SK-N-DZ (cell line): Measurements from ENCODE around the gene RHBG.

ENCODE experiments used
- DNase-seq: peaks from one replicate; pipeline ENCODE4 v3.0.0-alpha.2; 2015; ENCODE audit warnings: low spot score
- small RNA-seq, 2 experiments: library from RNA; depleted of rRNA; stranded (forward); fragments of <200 nt; gene quantifications; one replicate each; pipeline ENCODE3, GENCODE V24; 2014

Gene RHBG

GRCh38 chr1:156424806-156425432, 55.9 kb downstream of the RHBG start:
- no peak for DNase-seq

DNA sequence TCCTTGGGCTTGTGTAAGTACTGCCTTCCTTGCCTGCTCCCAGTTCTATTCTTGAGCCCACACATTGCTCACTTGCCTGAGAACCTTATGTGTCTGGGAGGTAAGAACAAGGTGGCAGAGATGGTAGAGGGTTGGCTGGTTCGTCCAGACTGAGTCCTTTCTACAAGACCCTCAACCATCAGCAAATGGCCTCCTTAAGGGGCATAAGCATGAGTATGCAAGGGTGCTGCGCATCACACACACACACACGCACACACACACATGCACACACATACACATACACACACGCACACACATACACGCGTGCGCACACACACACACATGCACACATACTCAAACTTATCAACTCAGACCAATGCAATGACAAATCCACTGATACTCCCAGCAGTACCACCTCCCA, 56.9 kb downstream of the RHBG start:
- no peak for DNase-seq

GRCh38 chr1:156427957-156428356, 58.9 kb downstream of the RHBG start:
- DNase-seq = no peak

- no peak for DNase-seq
Observed at GRCh38 chr1:156428746-156429288, 59.8 kb downstream of the RHBG start.

- DNase-seq = no peak
Observed at GRCh38 chr1:156429313-156430060, 60.5 kb downstream of the RHBG start.

GRCh38 chr1:156430303-156430702, 61.3 kb downstream of the RHBG start:
- DNase-seq = peak; percentile 31

DNA sequence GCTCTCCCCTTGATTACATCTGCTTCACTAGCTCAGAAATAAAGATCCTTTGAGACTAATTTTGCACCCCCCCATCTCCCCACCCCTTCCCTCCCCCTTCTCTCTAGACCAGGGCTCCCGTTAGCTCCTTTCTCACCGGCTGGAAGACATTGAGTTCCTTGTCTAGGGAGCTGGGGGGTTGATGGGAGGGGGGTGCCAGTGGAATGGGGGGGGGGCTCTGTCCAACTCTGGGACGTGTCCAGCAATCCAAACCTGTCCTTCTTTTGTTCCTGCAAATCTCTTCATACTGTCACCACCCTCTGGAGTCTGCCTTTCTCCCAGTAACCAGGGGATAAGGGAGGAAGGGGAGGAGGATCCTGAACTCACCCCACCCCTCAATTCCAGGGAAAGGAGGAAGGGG, 61.9 kb downstream of the RHBG start:
- no peak for DNase-seq

DNA sequence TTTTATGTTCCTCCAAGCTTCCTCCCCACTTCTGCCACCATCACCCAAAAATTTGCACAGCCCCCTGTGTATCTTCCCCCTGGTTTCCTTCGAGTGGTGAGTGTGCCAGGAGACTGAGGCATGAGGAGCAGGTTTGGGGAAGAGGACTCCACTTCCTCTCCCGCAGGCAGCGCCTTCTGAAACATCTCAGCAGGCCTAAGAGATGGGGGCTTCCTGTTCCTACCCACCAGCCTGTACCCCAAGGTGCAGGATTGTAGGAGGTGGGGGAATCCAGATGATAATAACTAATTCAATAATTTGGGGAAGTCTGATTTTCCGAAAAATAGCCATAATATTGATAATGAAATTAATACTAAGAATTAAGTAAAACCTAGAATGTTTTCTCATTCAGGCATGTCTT, 62.4 kb downstream of the RHBG start:
- no peak for DNase-seq

GRCh38 chr1:156431769-156432668, 63.0 kb downstream of the RHBG start:
- no peak for DNase-seq

DNA sequence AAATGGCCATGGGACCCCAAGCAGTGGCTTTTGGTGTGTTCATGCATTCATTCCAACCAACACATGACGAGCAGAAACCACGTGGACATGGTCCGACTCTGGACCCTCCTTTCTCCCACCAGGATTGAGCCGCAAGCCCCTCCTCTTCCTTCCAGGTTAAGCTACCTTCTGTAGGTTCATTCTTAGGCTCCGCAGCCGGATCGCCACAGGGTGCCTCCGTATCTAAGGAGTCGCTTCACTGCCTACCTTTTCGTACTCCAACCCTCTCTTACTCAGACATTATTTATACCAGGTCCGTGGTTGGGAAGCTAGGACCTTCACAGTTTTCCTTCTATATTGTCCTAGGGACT, 63.6 kb downstream of the RHBG start:
- DNase-seq = no peak

GRCh38 chr1:156433032-156433431, 64.0 kb downstream of the RHBG start:
- DNase-seq = no peak

- DNase-seq = no peak
Observed at GRCh38 chr1:156433602-156434001, 64.6 kb downstream of the RHBG start.

Small RNA genes lying within 50 kb of the gene (small RNA-seq; reads per million reads assigned to genes)
- 0 to 0.16 reads per million in 2 experiments for gene MIR9-1
